Heart left ventricle (tissue), 16 donors: ENCODE results near the gene PDE7B. TPM values are rescaled to one million over a fixed set of nuclear protein-coding genes. Genes with fewer than 3 reads are reported as not detected.

ENCODE experiments used
- ATAC-seq, 4 donors: fragments of 200-7000 bp; cut with Tn5 transposase; one replicate each; pipeline ENCODE4 v1.9.1; 2020 to 2022; ENCODE audit warnings: moderate library complexity in 4 of 4, mild to moderate bottlenecking in 3 of 4, moderate number of reproducible peaks in 1 of 4
- DNase-seq, 5 donors: peaks; one replicate each; pipeline ENCODE4 v3.0.0-alpha.2; 2020
- H3K27ac ChIP-seq, 12 donors: fragments of 200-600 bp; sonication (generic) in 4 of 12; one replicate each; pipeline versions ENCODE4 v1.5.0 to v1.8.0; 2016 to 2022; ENCODE audit warnings: mild to moderate bottlenecking in 2 of 12
- H3K27me3 ChIP-seq, 9 donors: fragments of 200-600 bp; sonication (generic) in 2 of 9; one replicate each; pipeline versions ENCODE4 v1.5.1 to v1.8.0; 2016 to 2022; ENCODE audit warnings: mild to moderate bottlenecking in 3 of 9
- H3K36me3 ChIP-seq, 9 donors: fragments of 200-600 bp; sonication (generic) in 2 of 9; one replicate each; pipeline versions ENCODE4 v1.5.0 to v1.8.0; 2018 to 2022; ENCODE audit warnings: mild to moderate bottlenecking in 2 of 9
- H3K4me1 ChIP-seq, 12 donors: fragments of 200-600 bp; sonication (generic) in 4 of 12; one replicate each; pipeline versions ENCODE4 v1.5.0 to v1.8.0; 2016 to 2022; ENCODE audit warnings: mild to moderate bottlenecking in 3 of 12
- H3K4me3 ChIP-seq, 12 donors: fragments of 200-600 bp; sonication (generic) in 4 of 12; one replicate each; pipeline versions ENCODE4 v1.5.0 to v1.8.0; 2017 to 2022; ENCODE audit warnings: mild to moderate bottlenecking in 9 of 12, moderate library complexity in 4 of 12
- H3K9me3 ChIP-seq, 12 donors: fragments of 200-600 bp; sonication (generic) in 4 of 12; one replicate each; pipeline versions ENCODE4 v1.5.0 to v1.8.0; 2016 to 2022; ENCODE audit warnings: mild to moderate bottlenecking in 1 of 12
- CTCF ChIP-seq, 12 donors: fragments of 200-600 bp; sonication (generic) in 4 of 12; IDR thresholded peaks; one replicate each; pipeline versions ENCODE4 v1.5.0 to v1.8.0; 2018 to 2022; ENCODE audit warnings: antibody characterized with exemption in 12 of 12, mild to moderate bottlenecking in 5 of 12
- POLR2A ChIP-seq, 2 donors: fragments of 450-650 bp; IDR thresholded peaks; one replicate each; pipeline ENCODE4 v1.6.1; 2017; ENCODE audit warnings: antibody characterized with exemption in 2 of 2, mild to moderate bottlenecking in 2 of 2, moderate library complexity in 2 of 2
- WGBS, 4 donors: extraction: QIAGEN DNeasy Blood & Tissue Kit in 2 of 4; methylation state at CpG; one replicate each; pipeline versions ENCODE4 v1.1.5 to v1.1.7; 2013 to 2018; 5-methylcytosine and 5-hydroxymethylcytosine counted together
- intact Hi-C, 10 donors: fragments of 100-400 bp; cut with DNase I; formaldehyde crosslinking; loops; one replicate each; pipeline versions ENCODE4 v1.11.1 to v1.14.2; 2022
- polyA plus RNA-seq, 2 donors: library from polyadenylated mRNA; stranded (reverse); fragments of 200-250 nt; gene quantifications; one replicate each; pipeline ENCODE4 v1.2.3, GENCODE V29; 2013
- total RNA-seq, 9 donors: library from RNA; depleted of rRNA in 2 of 9; stranded (reverse); fragments of >200 nt in 2 of 9; fragmentation: NEBNext Ultra II Directional in 3 of 9; extraction: Animal tissue kit (Norgen Biotek cat#: 25700) in 3 of 9; gene quantifications; one replicate each; pipeline versions ENCODE4 v1.1.0 to v1.2.4, GENCODE V29; 2016 to 2023
- donor health status: ischemic (EF 13 %, LVEDD 7.1; RV severe dilation, severe dysfunction).
- donor health status: healthy with polysubstance abuse.
- donor health status: DM: no; HTN: yes; CAD: no.
- donor health status: DM: no; HTN: no; CAD: no.
- donor health status: ischemic (EF 25% LVEDD 6.9; RV normal size, moderate dysfunction).
- donor health status: ischemic (EF 25% LVEDD 5.7; RV mildly dilated, moderate dysfunction).
- donor health status: healthy.
- donor health status: DM: yes; HTN: yes; CAD: no.
- donor health status: ischemic (EF 35%, LVEDD 5.7; RV mildly dilated, moderate dysfunction).
- donor health status: nonischemic (EF 11% LVEDD 7.7; RV severe dilation, severe dysfunction).
- donor health status: DM: yes; HTN: yes; CAD: no.
- donor health status: PGD.
- donor health status: ischemic (EF 29% LVEDD 5.4; RV normal size, mild dysfunction).
- donor health status: nonischemic (EF 23%, LVEDD 6.1; RV moderate dilation, normal function).

The PDE7B gene
- total and polyA plus RNA-seq, 11 donors: 4.4 to 29.1 (median 9.0) TPM

GRCh38 chr6:136178749-136179148 lies 327.2 kb downstream of the PDE7B start:
- Histone ChIP-seq H3K4me1 (peaks cover 0 to 34% (median 23%) of the 10 kb centered on the region in 12 donors), H3K27ac (no peak overlapping the region), H3K36me3 (peaks cover 0 to 29% (median 9%) of the 10 kb centered on the region in 9 donors), H3K4me3 (no peak overlapping the region), H3K9me3 (no peaks in the 10 kb centered on the region), H3K27me3 (no peaks in the 10 kb centered on the region)
- intact Hi-C loops: loop anchor here in 1 of 10 donors (10.0 kb wide), 1 partner anchor 54 kb away; no protein-coding TSS in a partner anchor
- DNase-seq: no peak
- ATAC-seq: no peak
- no peak for TF ChIP-seq CTCF (IDR thresholded peaks at IDR 0.05)
- no peak for TF ChIP-seq POLR2A (IDR thresholded peaks at IDR 0.05)
- 81 to 98% (median 92%) methylated on average over 2 of the region's 2 CpGs for WGBS, 4 donors

- WGBS, 4 donors: 63 to 86% (median 76%) methylated on average over 4 of the region's 4 CpGs
- H3K27ac ChIP-seq: peak overlapping the region in 10 of 12 donors; percentile 11 to 58 (median 42)
- intact Hi-C loops: no loop called here
- peaks cover 0 to 46% (median 8%) of the 10 kb centered on the region in 9 donors for H3K36me3 ChIP-seq
- H3K9me3 ChIP-seq: no peaks in the 10 kb centered on the region
- peak; percentile 39 to 71 (median 52) for ATAC-seq
- no peaks in the 10 kb centered on the region for H3K27me3 ChIP-seq
- no peak overlapping the region for H3K4me3 ChIP-seq
- peaks cover 0 to 22% (median 12%) of the 10 kb centered on the region in 12 donors for H3K4me1 ChIP-seq
- TF ChIP-seq POLR2A (IDR thresholded peaks at IDR 0.05) (no peak), CTCF (IDR thresholded peaks at IDR 0.05) (no peak)
- DNase-seq: no peak
Observed at GRCh38 chr6:136180704-136181511, 329.4 kb downstream of the PDE7B start.

- DNase-seq: no peak
- WGBS, 4 donors: 44 to 52% (median 49%) methylated on average over 1 of the region's 1 CpG
- ATAC-seq: peak in 2 of 4 donors; percentile 56 to 73
- peaks cover 0 to 22% (median 12%) of the 10 kb centered on the region in 12 donors for H3K4me1 ChIP-seq
- no peaks in the 10 kb centered on the region for H3K9me3 ChIP-seq
- H3K36me3 ChIP-seq: peaks cover 0 to 51% (median 8%) of the 10 kb centered on the region in 9 donors
- no peaks in the 10 kb centered on the region for H3K27me3 ChIP-seq
- H3K27ac ChIP-seq: peak overlapping the region in 8 of 12 donors; percentile 6 to 66 (median 36)
- intact Hi-C loops: no loop called here
- no peak overlapping the region for H3K4me3 ChIP-seq
- TF ChIP-seq POLR2A (IDR thresholded peaks at IDR 0.05): no peak
- TF ChIP-seq CTCF (IDR thresholded peaks at IDR 0.05): no peak
Observed at GRCh38 chr6:136181512-136181833, 330.0 kb downstream of the PDE7B start.

- no peaks in the 10 kb centered on the region for H3K9me3 ChIP-seq
- intact Hi-C loops: no loop called here
- no peak for TF ChIP-seq CTCF (IDR thresholded peaks at IDR 0.05)
- TF ChIP-seq POLR2A (IDR thresholded peaks at IDR 0.05): no peak
- no peaks in the 10 kb centered on the region for H3K27me3 ChIP-seq
- 67 to 93% (median 86%) methylated on average over 1 of the region's 1 CpG for WGBS, 4 donors
- no peak overlapping the region for H3K4me3 ChIP-seq
- H3K36me3 ChIP-seq: peaks cover 0 to 55% (median 10%) of the 10 kb centered on the region in 9 donors
- peak overlapping the region in 8 of 12 donors; percentile 6 to 66 (median 36) for H3K27ac ChIP-seq
- DNase-seq (no peak), ATAC-seq (peak in 2 of 4 donors; percentile 23 to 56)
- peaks cover 0 to 22% (median 12%) of the 10 kb centered on the region in 12 donors for H3K4me1 ChIP-seq
Observed at GRCh38 chr6:136181861-136182260, 330.4 kb downstream of the PDE7B start.
